ENCODE results near the gene RALA. TPM values are rescaled to one million over a fixed set of nuclear protein-coding genes. Genes with fewer than 3 reads are reported as not detected.
"Not testable (repeated sequence)": the region's sequence is repeated elsewhere in the genome, so short reads cannot be mapped to it uniquely, and the experiment has no call there.

RALA gene
- total RNA-seq, 1 experiment from 2014 or later = 36.8 TPM

DNA sequence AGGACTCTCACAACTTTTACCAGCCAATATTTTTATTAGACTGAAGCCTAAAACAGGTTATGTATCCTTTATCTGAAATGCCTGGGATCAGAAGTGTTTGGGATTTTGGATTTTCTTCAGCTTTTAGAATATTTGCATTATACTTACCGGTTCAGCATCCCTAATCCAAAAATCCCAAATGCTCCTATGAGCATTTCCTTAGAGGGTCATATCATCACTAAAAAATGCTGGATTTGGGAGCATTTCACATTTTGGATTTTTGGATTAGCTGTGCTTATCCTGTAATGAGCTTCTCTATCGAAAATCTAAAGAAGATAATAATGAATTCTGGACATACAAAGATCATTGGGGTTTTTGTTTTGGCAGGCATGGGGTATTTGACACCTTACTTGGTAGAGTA is 53.0 kb downstream of the RALA start:
- H3K9me3 ChIP-seq (ENCODE audit: insufficient read depth, low read depth) = no peaks in the 10 kb centered on the region
- no peak overlapping the region for H3K4me2 ChIP-seq
- H3K4me3 ChIP-seq = no peak overlapping the region
- H3K79me2 ChIP-seq (ENCODE audit: low read depth) = peaks cover 22% of the 10 kb centered on the region
- no peaks in the 10 kb centered on the region for H3K36me3 ChIP-seq (ENCODE audit: low read depth)
- intact Hi-C loops (cut with micrococcal nuclease; ENCODE audit: unreplicated experiment) = no loop called here
- H3K27ac ChIP-seq = no peak overlapping the region
- H2AFZ ChIP-seq = no peak overlapping the region
- peaks cover 11% of the 10 kb centered on the region for H4K20me1 ChIP-seq (ENCODE audit: insufficient read depth)
- ChIA-PET POLR2A (ENCODE audit: unreplicated experiment) (no interaction called here), CTCF (no interaction called here)
- no TSS peak for BruUV-seq (replicated peaks)
- DNase-seq = no peak
- TF ChIP-seq, protein P1, sequence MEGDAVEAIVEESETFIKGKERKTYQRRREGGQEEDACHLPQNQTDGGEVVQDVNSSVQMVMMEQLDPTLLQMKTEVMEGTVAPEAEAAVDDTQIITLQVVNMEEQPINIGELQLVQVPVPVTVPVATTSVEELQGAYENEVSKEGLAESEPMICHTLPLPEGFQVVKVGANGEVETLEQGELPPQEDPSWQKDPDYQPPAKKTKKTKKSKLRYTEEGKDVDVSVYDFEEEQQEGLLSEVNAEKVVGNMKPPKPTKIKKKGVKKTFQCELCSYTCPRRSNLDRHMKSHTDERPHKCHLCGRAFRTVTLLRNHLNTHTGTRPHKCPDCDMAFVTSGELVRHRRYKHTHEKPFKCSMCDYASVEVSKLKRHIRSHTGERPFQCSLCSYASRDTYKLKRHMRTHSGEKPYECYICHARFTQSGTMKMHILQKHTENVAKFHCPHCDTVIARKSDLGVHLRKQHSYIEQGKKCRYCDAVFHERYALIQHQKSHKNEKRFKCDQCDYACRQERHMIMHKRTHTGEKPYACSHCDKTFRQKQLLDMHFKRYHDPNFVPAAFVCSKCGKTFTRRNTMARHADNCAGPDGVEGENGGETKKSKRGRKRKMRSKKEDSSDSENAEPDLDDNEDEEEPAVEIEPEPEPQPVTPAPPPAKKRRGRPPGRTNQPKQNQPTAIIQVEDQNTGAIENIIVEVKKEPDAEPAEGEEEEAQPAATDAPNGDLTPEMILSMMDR (conservative IDR thresholded peaks at IDR 0.05) = no peak
- no peak for TF ChIP-seq EZH2 (IDR thresholded peaks at IDR 0.05; ENCODE audit: low read depth)
- H3K27me3 ChIP-seq (ENCODE audit: insufficient read depth, low read depth) = no peaks in the 10 kb centered on the region
- no peaks in the 10 kb centered on the region for H3K4me1 ChIP-seq (replicated peaks; ENCODE audit: insufficient read depth)
- no peaks in the 10 kb centered on the region for H3F3A ChIP-seq (ENCODE audit: insufficient read depth, low read depth)
- H3K9me2 ChIP-seq (ENCODE audit: insufficient read depth) = no peaks in the 10 kb centered on the region

DNA sequence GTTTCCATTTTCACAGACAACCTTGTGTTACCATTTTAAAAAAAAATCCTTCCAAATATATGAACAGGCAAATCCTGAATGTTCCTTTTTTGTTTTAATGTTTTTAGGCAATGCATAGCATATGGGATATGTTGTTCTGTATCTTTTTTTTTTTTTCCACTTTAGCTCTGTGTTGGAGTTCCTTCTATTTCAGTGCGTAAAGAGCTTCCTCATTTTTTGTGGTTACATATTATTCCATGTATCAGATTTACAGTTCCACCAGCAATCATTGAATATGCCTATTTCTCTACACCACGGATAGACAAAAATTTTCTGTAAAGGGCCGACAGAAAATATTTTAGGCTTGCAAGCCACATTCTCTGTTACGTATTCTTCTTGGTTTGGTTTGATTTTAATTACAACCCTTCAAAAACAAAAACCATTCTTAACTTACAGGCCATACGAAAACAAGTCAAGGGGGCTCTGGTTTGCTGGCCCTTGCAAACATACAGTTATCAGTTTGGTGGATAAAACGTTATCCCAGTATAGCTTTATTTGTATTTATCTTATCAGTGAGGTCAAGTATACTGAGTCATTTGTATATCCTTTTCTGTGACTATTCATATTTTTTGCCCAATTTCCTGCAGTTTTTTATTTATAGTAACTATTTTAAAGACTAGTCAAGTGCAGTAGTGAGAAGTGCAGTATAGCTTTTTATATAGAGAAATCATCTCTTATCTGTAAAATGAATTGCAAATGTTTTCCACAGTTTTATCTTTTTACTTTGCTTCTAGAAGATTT is 55.7 kb downstream of the RALA start:
- intact Hi-C loops (cut with micrococcal nuclease; ENCODE audit: unreplicated experiment) = no loop called here
- H3K4me3 ChIP-seq = no peak overlapping the region
- H3K27ac ChIP-seq = no peak overlapping the region
- no peaks in the 10 kb centered on the region for H3K27me3 ChIP-seq (ENCODE audit: insufficient read depth, low read depth)
- peaks cover 22% of the 10 kb centered on the region for H3K79me2 ChIP-seq (ENCODE audit: low read depth)
- TF ChIP-seq, protein P1 (conservative IDR thresholded peaks at IDR 0.05) = no peak
- TF ChIP-seq EZH2 (IDR thresholded peaks at IDR 0.05; ENCODE audit: low read depth) = no peak
- ChIA-PET CTCF (no interaction called here), POLR2A (ENCODE audit: unreplicated experiment) (no interaction called here)
- no peak overlapping the region for H3K4me2 ChIP-seq
- no peaks in the 10 kb centered on the region for H3K9me3 ChIP-seq (ENCODE audit: insufficient read depth, low read depth)
- no peak overlapping the region for H2AFZ ChIP-seq
- no peaks in the 10 kb centered on the region for H3K9me2 ChIP-seq (ENCODE audit: insufficient read depth)
- no peak for DNase-seq
- no peaks in the 10 kb centered on the region for H3K4me1 ChIP-seq (replicated peaks; ENCODE audit: insufficient read depth)
- BruUV-seq (replicated peaks) = no TSS peak
- no peaks in the 10 kb centered on the region for H3K36me3 ChIP-seq (ENCODE audit: low read depth)
- peaks cover 19% of the 10 kb centered on the region for H4K20me1 ChIP-seq (ENCODE audit: insufficient read depth)
- no peaks in the 10 kb centered on the region for H3F3A ChIP-seq (ENCODE audit: insufficient read depth, low read depth)

DNA sequence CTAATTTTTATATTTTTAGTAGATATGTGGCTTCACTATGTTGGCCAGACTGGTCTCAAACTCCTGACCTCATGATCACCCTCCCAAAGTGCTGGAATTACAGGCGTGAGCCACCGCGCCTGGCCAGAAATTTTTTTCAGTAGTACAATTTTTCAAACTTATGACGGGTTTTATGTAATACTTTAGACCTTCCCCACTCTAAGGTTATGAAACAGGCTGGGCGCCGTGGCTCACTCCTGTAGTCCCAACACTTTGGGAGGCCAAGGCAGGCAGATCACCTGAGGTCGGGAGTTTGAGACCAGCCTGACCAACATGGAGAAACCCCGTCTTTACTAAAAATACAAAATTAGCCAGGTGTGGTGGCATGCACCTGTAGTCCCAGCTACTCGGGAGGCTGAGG is 56.5 kb downstream of the RALA start:
- CTCF ChIA-PET; H3K27ac ChIP-seq; intact Hi-C loops (cut with micrococcal nuclease; ENCODE audit: unreplicated experiment); POLR2A ChIA-PET (ENCODE audit: unreplicated experiment); H3K36me3 ChIP-seq (ENCODE audit: low read depth); H3F3A ChIP-seq (ENCODE audit: insufficient read depth, low read depth); H2AFZ ChIP-seq; H3K4me1 ChIP-seq (replicated peaks; ENCODE audit: insufficient read depth); H3K4me2 ChIP-seq; H3K4me3 ChIP-seq; H3K27me3 ChIP-seq (ENCODE audit: insufficient read depth, low read depth); H3K9me3 ChIP-seq (ENCODE audit: insufficient read depth, low read depth); BruUV-seq (replicated peaks); DNase-seq; H3K9me2 ChIP-seq (ENCODE audit: insufficient read depth): not testable (repeated sequence)
- H3K79me2 ChIP-seq (ENCODE audit: low read depth) = peaks cover 19% of the 10 kb centered on the region
- H4K20me1 ChIP-seq (ENCODE audit: insufficient read depth) = peaks cover 19% of the 10 kb centered on the region
